ENCODE data around the gene EOGT. TPM values are rescaled to one million over a fixed set of nuclear protein-coding genes. Genes with fewer than 3 reads are reported as not detected.

The EOGT gene
- total RNA-seq, 4 donors from 2014 or later: 75.0 to 135 (median 94.3) TPM

DNA sequence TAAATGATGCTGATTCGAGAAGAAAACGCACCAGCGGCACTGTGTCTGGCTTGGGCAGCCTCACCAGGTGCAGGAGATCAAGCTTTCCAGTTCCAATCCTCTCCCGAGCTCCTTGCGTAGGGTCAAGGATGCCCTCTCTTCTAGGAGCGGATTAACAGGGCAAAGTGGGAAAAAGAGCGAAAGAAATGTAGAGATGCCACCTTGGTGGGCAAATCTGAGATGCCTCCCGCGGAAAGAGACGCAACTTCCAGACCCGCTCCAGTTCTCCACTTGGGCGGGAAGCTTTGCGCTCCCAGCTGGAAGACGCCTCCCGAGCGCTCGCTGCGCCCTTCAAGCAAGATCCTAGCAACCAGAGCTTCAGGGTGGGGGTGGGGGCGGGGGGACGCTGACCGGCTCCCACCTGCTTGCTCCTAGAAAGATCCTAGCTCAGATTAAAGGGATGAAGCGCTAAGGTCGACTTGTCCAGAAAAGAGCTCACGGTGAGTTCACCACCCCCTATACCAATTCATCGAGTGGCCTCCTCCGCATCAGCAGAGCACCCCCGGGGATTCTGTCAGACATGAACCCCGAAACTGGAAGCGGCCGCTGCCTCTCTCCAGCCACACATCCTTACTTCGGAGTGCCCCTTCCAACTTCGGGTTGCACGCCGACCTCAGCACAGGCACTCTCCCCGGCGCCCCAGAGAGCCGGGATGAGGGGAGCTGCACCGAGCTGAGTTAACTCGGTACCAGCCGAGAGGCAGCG, 81.9 kb downstream of the EOGT start:
- peaks cover 66% of the 10 kb centered on the region for H3K27me3 ChIP-seq
- no peaks in the 10 kb centered on the region for H3K36me3 ChIP-seq
- peaks cover 0 to 18% (median 2%) of the 10 kb centered on the region in 3 donors for H3K4me1 ChIP-seq
- WGBS, 2 donors (ENCODE audit: low coverage in 1 of 2): 3 to 5% methylated on average over 16 to 22 of the region's 41 CpGs
- no peak overlapping the region for H3K27ac ChIP-seq
- H3K9me3 ChIP-seq: no peaks in the 10 kb centered on the region
- no peak for TF ChIP-seq POLR2AphosphoS5 (IDR thresholded peaks at IDR 0.05)
- ATAC-seq: no peak
- H3K4me3 ChIP-seq: peak overlapping the region in 1 of 2 donors; percentile 34

Small RNA genes within 50 kb of the gene (small RNA-seq; reads per million reads assigned to genes)
- 0 reads per million in 4 donors for gene MIR3136

Other genes with a start within 250 kb of the EOGT start
- gene TAFA4, start 81.1 kb downstream of the EOGT start, total RNA-seq: 1 to 10 TPM in 1 of 4 donors, not detected in 3; 2.3 TPM
- 10 to 100 TPM; 31.2 to 43.3 (median 36.3) TPM for gene TMF1, start 38.6 kb upstream of the EOGT start, total RNA-seq
- 10 to 100 TPM; 49.8 to 67.6 (median 54.7) TPM for gene UBA3, start 66.7 kb upstream of the EOGT start, total RNA-seq
- 100 to 1,000 TPM; 153 to 184 (median 170) TPM for gene ARL6IP5, start 71.3 kb upstream of the EOGT start, total RNA-seq
- gene LMOD3, start 108.9 kb upstream of the EOGT start, total RNA-seq: 1 to 10 TPM in 3 of 4 donors, under 1 TPM in 1; 0.99 to 4.0 (median 2.6) TPM